Epithelial cell of proximal tubule (primary cell): Measurements from ENCODE around the gene PROSER3. TPM values are rescaled to one million over a fixed set of nuclear protein-coding genes. Genes with fewer than 3 reads are reported as not detected.

Source experiments
- DNase-seq: peaks from one replicate; pipeline ENCODE4 v3.0.0-alpha.2; 2011; ENCODE audit warnings: low read depth
- H3K4me3 ChIP-seq: 2 replicates; pipeline ENCODE4 v1.5.1; 2011; ENCODE audit warnings: low read depth, mild to moderate bottlenecking, low read length
- CTCF ChIP-seq: conservative IDR thresholded peaks from 2 replicates; pipeline ENCODE4 v1.5.1; 2012; ENCODE audit warnings: low read depth, mild to moderate bottlenecking, low read length
- total RNA-seq: library from RNA; depleted of rRNA; stranded (reverse); fragments of >200 nt; gene quantifications from 2 replicates; pipeline ENCODE4 v1.2.3, GENCODE V29; 2015

Gene PROSER3
- total RNA-seq, 1 donor from 2014 or later, result 14.7 TPM

DNA sequence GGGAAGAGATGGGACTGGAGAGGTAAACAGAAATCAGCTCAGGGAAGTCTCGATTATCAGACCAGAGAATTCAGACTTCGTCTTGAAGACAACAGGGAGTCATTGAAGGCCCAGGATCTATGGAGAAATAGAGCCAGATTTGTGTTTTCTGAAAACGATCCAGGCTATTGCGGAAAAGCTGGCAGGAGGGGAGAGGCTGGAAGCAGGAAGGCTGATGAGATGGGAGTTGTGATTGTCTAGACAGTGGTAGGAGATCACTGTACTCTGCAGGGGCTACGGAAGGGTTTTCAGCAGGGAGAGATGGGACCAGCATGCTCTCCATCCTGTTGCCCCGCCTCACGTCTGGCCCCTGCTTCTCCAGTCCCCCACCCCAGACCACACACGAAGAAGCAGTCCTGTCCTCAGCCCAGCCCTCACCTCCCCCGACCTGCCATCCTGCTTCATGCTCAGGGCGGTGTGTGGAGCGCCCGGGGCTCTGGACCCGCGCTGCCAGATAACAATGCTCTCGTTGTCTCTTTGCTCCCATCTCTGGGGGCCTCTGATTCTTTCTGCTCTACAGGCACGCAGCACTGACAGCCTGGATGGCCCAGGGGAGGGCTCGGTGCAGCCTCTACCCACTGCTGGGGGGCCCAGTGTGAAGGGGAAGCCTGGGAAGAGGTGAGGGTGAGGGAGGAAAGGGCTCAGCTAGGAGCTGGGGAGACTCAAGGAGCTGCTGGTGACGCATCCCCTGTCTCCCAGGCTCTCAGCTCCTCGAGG, 19.3 kb downstream of the PROSER3 start:
- no peak for TF ChIP-seq CTCF
- no peak for DNase-seq
- no peak overlapping the region for H3K4me3 ChIP-seq

- DNase-seq, result no peak
- no peak for TF ChIP-seq CTCF
- H3K4me3 ChIP-seq, result no peak overlapping the region
Observed at GRCh38 chr19:35777961-35778360, 20.0 kb downstream of the PROSER3 start.

DNA sequence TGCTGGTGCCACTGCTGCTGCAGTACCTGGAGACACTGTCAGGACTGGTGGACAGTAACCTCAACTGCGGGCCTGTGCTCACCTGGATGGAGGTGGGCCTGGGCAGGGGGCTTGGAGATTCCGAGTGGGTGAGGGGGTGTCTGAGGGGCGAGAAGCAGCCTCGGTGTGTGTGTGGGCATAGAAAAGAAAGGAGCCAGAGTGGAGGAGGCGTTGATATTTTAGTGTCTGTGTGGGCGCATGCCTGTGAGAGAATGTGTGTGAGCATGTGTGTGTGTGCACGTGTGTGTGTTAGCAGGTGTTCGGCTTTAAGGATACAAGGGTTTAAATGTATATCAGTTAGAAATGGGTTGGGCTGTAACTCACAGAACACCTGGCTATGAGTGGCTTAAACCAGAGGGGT, 21.1 kb downstream of the PROSER3 start:
- no peak overlapping the region for H3K4me3 ChIP-seq
- no peak for DNase-seq
- no peak for TF ChIP-seq CTCF

DNA sequence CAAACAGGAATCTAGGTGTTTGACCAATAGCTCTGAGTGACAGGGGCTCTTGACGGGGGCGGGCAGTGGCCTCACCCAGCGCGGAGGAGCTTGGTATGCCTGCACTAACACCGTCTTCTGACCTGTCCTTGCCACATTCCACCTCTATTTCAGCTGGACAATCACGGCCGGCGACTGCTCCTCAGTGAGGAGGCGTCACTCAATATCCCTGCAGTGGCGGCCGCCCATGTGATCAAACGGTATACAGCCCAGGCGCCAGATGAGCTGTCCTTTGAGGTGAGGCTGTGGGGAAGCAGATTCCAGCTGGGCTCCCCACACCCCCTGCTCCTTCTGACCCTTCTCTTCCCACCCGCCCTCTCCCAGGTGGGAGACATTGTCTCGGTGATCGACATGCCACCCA, 22.1 kb downstream of the PROSER3 start:
- H3K4me3 ChIP-seq, result no peak overlapping the region
- no peak for DNase-seq
- no peak for TF ChIP-seq CTCF

DNA sequence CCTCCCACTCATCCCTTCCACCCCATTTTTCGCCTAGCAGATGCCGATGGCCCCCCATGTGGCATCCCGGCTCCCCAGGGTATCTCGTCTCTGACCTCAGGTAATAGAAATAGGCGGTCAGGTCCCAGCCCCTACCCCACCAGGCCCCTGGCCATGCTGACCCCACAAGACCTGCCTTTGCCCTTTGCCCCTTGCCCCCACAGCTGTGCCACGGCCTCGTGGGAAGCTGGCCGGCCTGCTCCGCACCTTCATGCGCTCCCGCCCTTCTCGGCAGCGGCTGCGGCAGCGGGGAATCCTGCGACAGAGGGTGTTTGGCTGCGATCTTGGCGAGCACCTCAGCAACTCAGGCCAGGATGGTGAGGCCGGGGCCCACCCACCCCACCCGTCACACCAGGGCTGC, 22.7 kb downstream of the PROSER3 start:
- TF ChIP-seq CTCF, result no peak
- H3K4me3 ChIP-seq, result no peak overlapping the region
- no peak for DNase-seq

DNA sequence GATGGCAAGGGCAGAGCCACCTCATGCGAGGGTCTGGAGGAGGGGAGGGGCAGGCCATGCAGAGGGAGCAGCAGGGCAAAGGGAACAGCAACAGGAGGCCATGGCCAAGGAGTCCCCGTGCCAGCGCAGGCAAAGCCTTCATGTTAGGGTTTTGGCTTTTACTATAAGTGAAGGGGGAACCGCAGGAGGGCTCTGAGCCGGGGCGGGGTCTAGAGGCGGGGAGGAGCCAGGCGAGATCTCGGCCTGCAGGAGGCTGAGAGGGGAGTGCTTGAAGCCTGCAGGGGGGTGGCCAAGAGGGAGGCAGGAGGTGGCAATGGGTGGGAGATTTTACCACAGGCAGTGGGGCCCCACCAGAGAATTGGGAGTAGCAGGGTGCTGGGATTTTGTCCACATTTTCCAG, 23.7 kb downstream of the PROSER3 start:
- H3K4me3 ChIP-seq, result no peak overlapping the region
- no peak for DNase-seq
- TF ChIP-seq CTCF, result no peak

DNA sequence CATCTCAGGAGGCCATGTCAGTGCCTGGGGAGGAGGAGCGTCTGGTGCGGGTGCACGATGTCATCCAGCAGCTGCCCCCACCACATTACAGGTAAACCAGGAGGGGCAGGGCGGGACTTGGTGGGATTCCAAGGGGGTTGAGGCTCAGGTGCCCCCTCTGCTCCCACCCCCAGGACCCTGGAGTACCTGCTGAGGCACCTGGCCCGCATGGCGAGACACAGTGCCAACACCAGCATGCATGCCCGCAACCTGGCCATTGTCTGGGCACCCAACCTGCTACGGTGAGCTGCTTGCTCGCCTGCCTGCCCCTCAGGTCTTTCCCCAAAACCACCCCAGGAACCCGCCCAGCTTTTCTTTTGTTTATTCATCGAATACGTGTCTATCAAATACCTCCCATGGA, 24.6 kb downstream of the PROSER3 start:
- H3K4me3 ChIP-seq, result no peak overlapping the region
- DNase-seq, result no peak
- TF ChIP-seq CTCF, result no peak
